AG10803 (cell line): Measurements from ENCODE around the gene CORIN.
"Not testable (repeated sequence)": the region's sequence is repeated elsewhere in the genome, so short reads cannot be mapped to it uniquely, and the experiment has no call there.

Experiments
- DNase-seq: peaks from one replicate; pipeline ENCODE4 v3.0.0; 2010; ENCODE audit warnings: low read depth
- H3K4me3 ChIP-seq: 2 replicates; pipeline ENCODE4 v1.5.1; 2011; ENCODE audit warnings: mild to moderate bottlenecking, low read length, control low read depth
- CTCF ChIP-seq: conservative IDR thresholded peaks from 2 replicates; pipeline ENCODE4 v1.5.1; 2011; ENCODE audit warnings: mild to moderate bottlenecking, low read length, control low read depth, inconsistent platforms

The CORIN gene

GRCh38 chr4:47694322-47694721 is 143.5 kb downstream of the CORIN start:
- no peak for TF ChIP-seq CTCF
- DNase-seq: no peak
- no peak overlapping the region for H3K4me3 ChIP-seq

- TF ChIP-seq CTCF: no peak
- no peak overlapping the region for H3K4me3 ChIP-seq
- no peak for DNase-seq
These were observed 145.2 kb downstream of the CORIN start for GRCh38 chr4:47692691-47693090.

GRCh38 chr4:47691757-47692383 is 146.0 kb downstream of the CORIN start:
- not testable (repeated sequence) for DNase-seq, H3K4me3 ChIP-seq

GRCh38 chr4:47690611-47691010 is 147.3 kb downstream of the CORIN start:
- no peak overlapping the region for H3K4me3 ChIP-seq
- no peak for DNase-seq
- no peak for TF ChIP-seq CTCF

GRCh38 chr4:47686294-47686872 is 151.5 kb downstream of the CORIN start:
- no peak overlapping the region for H3K4me3 ChIP-seq
- peak; percentile 68 for TF ChIP-seq CTCF
- peak; percentile 23 for DNase-seq

GRCh38 chr4:47675806-47676205 is 162.1 kb downstream of the CORIN start:
- TF ChIP-seq CTCF: no peak
- no peak for DNase-seq
- no peak overlapping the region for H3K4me3 ChIP-seq

- no peak overlapping the region for H3K4me3 ChIP-seq
- no peak for TF ChIP-seq CTCF
- DNase-seq: no peak
These were observed 163.7 kb downstream of the CORIN start for GRCh38 chr4:47674144-47674543.
